HG03521 (cell line): Measurements from ENCODE around the gene IKBIP.
A peak's percentile ranks its signal among the peaks of the same experiment; 100 is the strongest.
"Not testable (repeated sequence)": the region's sequence is repeated elsewhere in the genome, so short reads cannot be mapped to it uniquely, and the experiment has no call there.

ENCODE experiments used
- ATAC-seq: cut with Tn5 transposase; IDR thresholded peaks from one replicate; pipeline ENCODE4 v1.9.1; 2021; ENCODE audit warnings: mild to moderate bottlenecking, moderate library complexity; ENCODE audit not compliant: unreplicated experiment

Gene IKBIP

GRCh38 chr12:98638009-98638408 lies 6.6 kb downstream of the IKBIP start:
- no peak for ATAC-seq

- ATAC-seq = no peak
These were observed 7.5 kb downstream of the IKBIP start for GRCh38 chr12:98637068-98637467.

DNA sequence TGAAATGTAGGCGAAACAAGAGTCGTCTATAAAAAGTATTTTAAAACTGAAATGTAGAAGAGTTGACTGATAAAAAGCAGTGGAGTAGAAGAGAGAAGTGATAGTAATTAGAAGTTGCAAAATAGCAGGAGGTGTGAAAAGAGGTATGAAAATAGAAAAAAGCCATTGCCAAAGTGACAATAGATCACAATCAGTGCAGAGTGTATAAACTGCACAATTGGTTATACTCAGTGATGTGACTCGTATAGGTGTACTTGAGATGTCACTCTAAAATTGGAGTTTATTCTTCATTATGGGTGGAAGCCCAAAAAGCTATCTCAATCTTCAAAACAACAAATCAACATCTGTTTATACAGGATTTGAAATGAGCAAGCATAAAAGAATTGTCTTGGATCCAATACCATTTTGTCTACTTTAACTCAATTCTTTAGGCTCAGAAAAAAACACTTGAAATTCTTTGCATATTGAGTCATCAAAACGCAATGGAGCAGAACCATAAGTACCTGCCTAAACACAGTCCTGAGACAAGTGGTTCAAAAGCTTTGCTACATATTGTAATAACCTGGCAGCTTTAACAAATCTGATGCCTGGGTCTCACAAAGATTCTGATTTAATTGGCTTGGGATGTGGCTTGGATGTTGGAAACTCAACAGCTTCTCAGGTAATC lies 8.8 kb downstream of the IKBIP start:
- ATAC-seq = peak; percentile 79

GRCh38 chr12:98618952-98619351 lies 25.6 kb downstream of the IKBIP start:
- ATAC-seq = no peak

- peak; percentile 78 for ATAC-seq
These were observed 31.8 kb downstream of the IKBIP start for GRCh38 chr12:98612696-98613334.

GRCh38 chr12:98610596-98610995 lies 34.0 kb downstream of the IKBIP start:
- no peak for ATAC-seq

- no peak for ATAC-seq
These were observed 38.1 kb downstream of the IKBIP start for GRCh38 chr12:98606359-98606988.

DNA sequence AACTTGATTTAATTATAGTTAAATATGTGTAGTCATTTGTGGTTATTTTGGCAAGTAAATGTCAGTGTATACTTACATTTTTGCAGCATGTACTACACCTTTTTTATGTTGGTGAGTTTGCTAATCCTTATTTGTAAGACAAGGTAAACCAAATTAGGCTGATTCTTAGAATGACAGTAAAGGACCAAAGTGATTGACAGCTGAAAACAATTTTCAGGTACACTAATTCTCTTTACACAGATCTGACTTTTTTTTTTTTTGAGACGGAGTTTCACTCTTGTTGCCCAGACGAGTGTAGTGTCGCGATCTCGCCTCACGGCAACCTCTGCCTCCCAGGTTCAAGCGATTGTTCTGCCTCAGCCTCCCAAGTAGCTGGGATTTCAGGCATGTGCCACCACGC lies 42.7 kb downstream of the IKBIP start:
- ATAC-seq = no peak

DNA sequence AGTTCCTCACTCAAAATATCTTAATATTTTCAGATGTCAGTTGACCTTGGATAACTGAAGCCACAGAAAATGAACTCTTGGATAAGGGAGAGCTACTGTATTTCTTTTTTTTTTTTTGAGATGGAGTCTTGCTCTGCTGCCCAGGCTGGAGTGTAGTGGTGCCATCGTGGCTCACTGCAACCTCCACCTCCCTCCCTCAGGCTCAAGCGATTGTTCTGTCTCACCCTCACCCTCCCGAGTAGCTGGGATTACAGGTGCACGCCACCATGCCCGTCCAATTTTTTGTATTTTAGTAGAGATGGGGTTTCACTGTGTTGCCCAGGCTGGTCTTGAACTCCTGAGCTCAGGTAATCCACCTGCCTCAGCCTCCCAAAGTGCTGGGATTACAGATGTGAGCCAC lies 47.3 kb downstream of the IKBIP start:
- not testable (repeated sequence) for ATAC-seq

- ATAC-seq = no peak
These were observed 49.2 kb downstream of the IKBIP start for GRCh38 chr12:98595243-98595988.

DNA sequence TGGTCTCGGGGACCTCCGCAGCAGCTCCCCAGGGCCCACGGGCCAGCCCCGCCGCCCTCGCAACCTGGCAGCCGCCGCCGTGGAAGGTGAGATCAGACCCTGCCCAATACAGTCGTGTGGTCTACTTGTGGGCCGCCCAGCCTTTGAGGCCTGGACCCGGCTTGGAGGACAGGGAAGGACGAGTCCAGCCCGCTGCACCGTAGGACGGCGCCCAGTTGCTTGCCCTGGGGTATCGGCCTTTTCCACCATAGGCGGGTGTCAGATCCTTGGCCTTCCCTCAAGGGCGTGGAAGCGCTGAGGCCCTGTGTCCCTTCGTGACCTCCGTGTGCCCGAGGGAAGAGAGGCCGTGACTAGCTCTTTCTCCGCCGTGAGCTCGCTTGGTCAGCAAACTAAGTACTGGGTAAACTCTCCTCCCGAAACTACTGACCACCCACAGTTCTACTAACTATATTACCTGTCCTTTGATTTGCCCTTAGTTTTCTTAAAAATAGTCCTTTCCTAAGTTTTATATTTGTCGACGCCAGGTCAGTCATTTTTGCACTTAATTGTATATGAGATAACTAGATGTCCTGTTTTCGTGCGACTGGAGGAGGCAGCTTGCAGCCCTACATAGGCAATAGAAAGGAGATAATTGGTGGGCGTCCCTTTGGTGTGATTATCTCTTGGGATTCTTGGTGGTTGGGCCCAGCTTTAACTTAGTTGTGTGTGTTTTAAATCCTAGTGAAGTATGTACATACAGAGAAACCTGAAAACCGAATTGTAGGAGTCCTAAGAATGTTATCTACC lies 50.3 kb downstream of the IKBIP start:
- ATAC-seq = peak; percentile 6

DNA sequence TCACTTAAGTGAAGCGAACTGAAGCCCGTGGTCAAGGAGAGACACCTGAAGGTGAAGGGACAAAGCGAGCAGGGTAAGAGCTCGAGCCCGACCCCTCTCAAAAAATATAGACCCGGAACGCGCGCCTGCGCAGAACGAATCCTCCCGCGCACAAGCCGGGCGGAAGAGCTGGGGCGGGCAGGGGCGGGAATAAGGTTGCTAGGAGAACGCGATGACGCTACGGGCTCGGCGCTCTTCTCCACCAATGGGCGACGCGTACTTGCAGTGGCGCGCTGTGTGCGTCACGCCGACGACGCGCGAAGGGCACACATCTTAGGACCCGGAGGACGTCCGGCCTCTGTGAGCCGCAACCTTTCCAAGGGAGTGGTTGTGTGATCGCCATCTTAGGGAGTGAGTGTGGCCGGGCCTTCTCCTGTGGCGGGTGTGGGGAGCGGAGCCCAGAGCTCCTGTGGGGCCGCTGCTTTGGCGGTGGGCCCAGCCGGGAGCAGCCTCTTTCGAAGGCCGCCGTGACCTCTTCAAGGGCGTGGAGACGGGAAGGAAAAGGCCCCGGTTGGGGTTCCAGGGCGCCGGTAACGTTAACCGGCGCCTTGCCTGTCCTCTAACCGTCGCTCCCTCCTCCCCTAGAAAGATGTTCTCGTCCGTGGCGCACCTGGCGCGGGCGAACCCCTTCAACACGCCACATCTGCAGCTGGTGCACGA lies 51.1 kb downstream of the IKBIP start, which contains the start of gene SLC25A3:
SLC25A3 (plus strand) TSS at position 336 of the 699 bp plus-strand sequence; CDS start at position 629, 293 bp downstream.
- peak; percentile 99 for ATAC-seq

GRCh38 chr12:98592825-98593322 lies 51.7 kb downstream of the IKBIP start:
- ATAC-seq = no peak

GRCh38 chr12:98591209-98591608 lies 53.4 kb downstream of the IKBIP start:
- no peak for ATAC-seq

DNA sequence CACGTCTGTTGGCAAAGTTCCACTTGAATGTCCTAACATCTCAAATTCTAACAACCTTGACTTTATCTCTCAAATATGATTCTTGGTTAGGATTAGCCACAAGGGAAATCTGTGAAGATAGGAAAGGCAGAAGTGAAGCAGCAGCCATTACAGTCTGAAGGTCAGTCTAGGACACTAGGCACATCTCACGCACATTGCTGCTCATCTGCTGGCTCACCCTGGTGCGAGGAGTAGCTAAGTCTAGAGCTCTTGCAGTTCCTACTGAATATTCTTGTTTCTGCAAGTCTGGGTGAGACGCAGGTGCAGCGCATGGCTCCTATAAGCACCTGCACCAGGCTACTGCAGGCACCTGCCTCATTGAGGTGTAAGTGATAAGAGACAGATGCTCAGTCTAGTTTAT lies 57.5 kb downstream of the IKBIP start:
- no peak for ATAC-seq

- ATAC-seq = no peak
These were observed 62.5 kb downstream of the IKBIP start for GRCh38 chr12:98582093-98582492.

DNA sequence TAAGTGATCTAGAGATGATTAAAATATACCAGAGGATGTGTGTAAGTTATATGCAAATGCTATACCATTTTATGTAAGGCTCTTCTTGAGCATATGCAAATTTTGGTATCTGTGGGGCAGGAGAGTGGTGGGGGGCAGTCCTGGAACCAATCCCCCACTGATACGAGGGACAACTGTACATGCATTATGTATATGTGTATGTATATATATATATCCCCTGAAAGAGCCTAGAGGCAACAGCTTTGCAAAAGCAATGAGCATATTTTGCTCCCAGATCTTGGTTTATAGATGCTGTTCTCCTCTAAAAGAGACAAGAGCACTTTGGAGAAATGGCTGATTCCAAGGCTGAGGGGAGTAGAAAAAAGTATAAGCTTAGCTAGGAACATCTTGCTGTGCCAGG lies 63.5 kb downstream of the IKBIP start:
- no peak for ATAC-seq

GRCh38 chr12:98580695-98581094 lies 63.9 kb downstream of the IKBIP start:
- no peak for ATAC-seq

GRCh38 chr12:98579835-98580234 lies 64.8 kb downstream of the IKBIP start:
- no peak for ATAC-seq

- ATAC-seq = no peak
These were observed 65.2 kb downstream of the IKBIP start for GRCh38 chr12:98579347-98579746.
